ENCODE data around the gene ADGRG3.
A peak's percentile ranks its signal among the peaks of the same experiment; 100 is the strongest.

The ADGRG3 gene

DNA sequence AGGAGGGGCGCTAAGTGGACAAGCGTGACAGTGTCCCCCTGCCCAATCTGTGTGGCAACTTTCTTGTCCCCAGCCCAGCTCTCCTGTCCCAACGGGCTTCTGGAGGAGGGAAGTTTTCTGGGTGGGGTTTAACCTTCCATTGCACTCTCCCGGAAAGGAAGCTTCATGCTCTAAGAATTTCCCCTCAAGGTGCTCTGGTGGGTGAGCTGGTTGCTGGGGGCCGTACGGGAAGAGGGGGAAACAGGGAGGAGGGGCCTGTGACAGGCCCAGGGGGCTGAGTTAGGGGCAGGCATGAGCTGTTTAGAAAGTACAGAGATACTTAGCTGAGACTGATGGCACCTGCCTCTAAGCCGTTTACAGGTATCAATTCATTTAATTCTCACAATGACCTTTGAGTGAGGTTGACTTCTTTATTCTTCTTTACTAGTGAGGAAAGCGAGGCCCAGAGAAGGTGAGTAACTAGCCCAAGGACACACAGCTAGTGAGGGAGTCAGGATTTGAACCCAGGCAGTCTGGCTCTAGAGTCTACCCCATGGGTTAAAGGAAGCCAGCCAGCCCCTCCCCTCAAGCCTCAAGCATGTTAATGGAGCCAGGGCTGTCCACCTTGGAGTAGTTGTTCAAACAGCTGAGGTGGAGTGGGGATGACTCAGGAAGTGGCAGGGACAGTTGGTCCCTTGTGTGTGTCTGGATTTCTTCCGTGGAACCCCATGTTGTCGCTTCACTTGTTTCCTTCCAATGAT is 20.8 kb upstream of the ADGRG3 start:
- H3K36me3 Mint-ChIP-seq (ENCODE audit: low read depth) = no peaks in the 10 kb centered on the region
- no peak overlapping the region for H3K4me3 Mint-ChIP-seq
- peak overlapping the region in 1 of 3 experiments; percentile 31 for H3K27ac Mint-ChIP-seq
- H3K9me3 Mint-ChIP-seq = no peaks in the 10 kb centered on the region
- TF ChIP-seq, protein P1, sequence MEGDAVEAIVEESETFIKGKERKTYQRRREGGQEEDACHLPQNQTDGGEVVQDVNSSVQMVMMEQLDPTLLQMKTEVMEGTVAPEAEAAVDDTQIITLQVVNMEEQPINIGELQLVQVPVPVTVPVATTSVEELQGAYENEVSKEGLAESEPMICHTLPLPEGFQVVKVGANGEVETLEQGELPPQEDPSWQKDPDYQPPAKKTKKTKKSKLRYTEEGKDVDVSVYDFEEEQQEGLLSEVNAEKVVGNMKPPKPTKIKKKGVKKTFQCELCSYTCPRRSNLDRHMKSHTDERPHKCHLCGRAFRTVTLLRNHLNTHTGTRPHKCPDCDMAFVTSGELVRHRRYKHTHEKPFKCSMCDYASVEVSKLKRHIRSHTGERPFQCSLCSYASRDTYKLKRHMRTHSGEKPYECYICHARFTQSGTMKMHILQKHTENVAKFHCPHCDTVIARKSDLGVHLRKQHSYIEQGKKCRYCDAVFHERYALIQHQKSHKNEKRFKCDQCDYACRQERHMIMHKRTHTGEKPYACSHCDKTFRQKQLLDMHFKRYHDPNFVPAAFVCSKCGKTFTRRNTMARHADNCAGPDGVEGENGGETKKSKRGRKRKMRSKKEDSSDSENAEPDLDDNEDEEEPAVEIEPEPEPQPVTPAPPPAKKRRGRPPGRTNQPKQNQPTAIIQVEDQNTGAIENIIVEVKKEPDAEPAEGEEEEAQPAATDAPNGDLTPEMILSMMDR (IDR thresholded peaks at IDR 0.05; ENCODE audit: unreplicated experiment in 3 of 3) = no peak
- peaks cover 8% of the 10 kb centered on the region for H3K27me3 Mint-ChIP-seq (ENCODE audit: low read depth)
- H3K4me1 Mint-ChIP-seq = peaks cover 5% of the 10 kb centered on the region

DNA sequence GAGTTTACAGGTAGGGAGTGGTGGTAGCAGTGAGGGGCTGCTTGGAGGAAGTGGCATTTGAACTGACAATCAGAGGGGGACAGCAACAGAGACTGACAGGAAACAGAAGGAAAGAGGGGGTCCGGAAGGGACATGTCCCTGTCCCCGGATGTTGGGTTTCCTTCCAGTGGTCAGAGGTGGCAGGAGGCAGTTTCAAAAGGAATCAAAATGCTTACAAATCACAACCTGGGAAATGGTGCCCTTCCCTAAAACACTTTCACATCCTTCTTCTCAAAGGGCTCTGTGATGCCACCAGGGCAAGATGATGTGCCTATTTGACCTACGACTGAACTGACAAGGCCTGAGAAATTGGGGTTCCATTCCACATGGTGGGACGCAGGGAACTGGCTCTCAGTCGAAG is 20.0 kb upstream of the ADGRG3 start:
- no peak overlapping the region for H3K4me3 Mint-ChIP-seq
- peaks cover 8% of the 10 kb centered on the region for H3K27me3 Mint-ChIP-seq (ENCODE audit: low read depth)
- no peaks in the 10 kb centered on the region for H3K9me3 Mint-ChIP-seq
- H3K36me3 Mint-ChIP-seq (ENCODE audit: low read depth) = no peaks in the 10 kb centered on the region
- H3K27ac Mint-ChIP-seq = no peak overlapping the region
- H3K4me1 Mint-ChIP-seq = peaks cover 5% of the 10 kb centered on the region
- TF ChIP-seq, protein P1 (IDR thresholded peaks at IDR 0.05; ENCODE audit: unreplicated experiment in 3 of 3) = no peak

DNA sequence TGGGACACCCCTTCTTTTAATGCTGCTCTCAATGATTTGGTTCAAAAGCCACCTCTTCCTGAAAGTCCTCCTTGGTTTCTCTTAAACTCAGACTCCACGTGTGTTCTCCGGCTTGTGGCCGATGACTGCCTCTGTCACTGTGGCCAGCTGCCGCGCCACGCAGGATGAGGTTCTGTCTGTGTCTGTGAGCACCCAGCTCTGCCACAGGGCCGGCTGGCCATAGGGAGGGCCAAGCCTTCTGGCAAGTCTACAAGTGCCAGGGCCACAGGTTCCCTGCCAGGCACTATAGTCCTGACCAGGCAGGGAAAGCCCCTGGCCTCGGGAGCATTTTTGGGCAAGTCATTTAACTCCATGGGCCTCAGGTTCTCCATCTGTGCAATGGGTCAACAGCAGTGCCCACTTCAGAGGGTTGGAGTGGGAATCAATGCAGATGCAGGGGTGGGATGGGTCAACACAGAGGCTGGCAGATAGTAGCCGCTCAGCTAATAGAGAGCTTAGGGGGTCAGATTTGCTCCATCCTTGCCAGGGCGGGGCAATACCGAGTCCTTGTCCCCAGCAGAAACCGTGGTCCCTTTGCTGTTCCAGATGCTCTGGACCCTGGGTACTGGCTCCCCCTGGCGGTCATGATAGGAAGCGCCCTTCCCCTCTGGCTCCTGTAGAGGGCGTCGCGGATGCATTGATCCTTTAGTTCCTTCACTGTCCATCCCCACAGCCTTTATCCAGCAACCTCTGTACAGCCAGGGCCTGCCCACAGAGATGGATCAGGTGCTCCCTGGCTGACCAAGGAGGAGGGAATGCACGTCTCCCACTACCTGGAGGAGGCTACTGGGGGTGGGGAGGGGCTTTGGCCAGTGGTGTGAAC is 19.3 kb upstream of the ADGRG3 start:
- TF ChIP-seq, protein P1 (IDR thresholded peaks at IDR 0.05; ENCODE audit: unreplicated experiment in 3 of 3) = peak; percentile 99 to 100 (median 100)
- no peak overlapping the region for H3K4me3 Mint-ChIP-seq
- no peaks in the 10 kb centered on the region for H3K9me3 Mint-ChIP-seq
- peak overlapping the region in 1 of 3 experiments; percentile 27 for H3K27ac Mint-ChIP-seq
- H3K4me1 Mint-ChIP-seq = peaks cover 5% of the 10 kb centered on the region
- peaks cover 8% of the 10 kb centered on the region for H3K27me3 Mint-ChIP-seq (ENCODE audit: low read depth)
- H3K36me3 Mint-ChIP-seq (ENCODE audit: low read depth) = no peaks in the 10 kb centered on the region

DNA sequence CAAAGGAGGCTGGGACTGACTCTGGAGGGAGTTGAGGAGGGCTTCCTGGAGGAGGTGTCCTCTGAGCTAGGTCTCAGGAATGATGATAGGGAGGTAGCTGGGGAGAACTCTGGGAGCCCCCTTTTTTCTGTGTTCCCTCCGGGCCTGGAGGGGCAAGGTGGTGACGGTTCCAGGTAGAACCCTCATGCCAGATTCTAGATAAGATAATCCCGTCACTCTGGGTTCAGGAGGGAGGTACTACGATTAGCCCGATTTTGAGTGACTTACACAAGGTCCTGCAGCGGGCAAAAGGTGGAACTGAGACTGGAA is 18.7 kb upstream of the ADGRG3 start:
- Mint-ChIP-seq H3K27ac (peak overlapping the region in 1 of 3 experiments; percentile 27), H3K9me3 (no peaks in the 10 kb centered on the region), H3K4me3 (no peak overlapping the region), H3K4me1 (peaks cover 5% of the 10 kb centered on the region), H3K36me3 (ENCODE audit: low read depth) (no peaks in the 10 kb centered on the region), H3K27me3 (ENCODE audit: low read depth) (peaks cover 8% of the 10 kb centered on the region)
- TF ChIP-seq, protein P1 (IDR thresholded peaks at IDR 0.05; ENCODE audit: unreplicated experiment in 3 of 3) = no peak

DNA sequence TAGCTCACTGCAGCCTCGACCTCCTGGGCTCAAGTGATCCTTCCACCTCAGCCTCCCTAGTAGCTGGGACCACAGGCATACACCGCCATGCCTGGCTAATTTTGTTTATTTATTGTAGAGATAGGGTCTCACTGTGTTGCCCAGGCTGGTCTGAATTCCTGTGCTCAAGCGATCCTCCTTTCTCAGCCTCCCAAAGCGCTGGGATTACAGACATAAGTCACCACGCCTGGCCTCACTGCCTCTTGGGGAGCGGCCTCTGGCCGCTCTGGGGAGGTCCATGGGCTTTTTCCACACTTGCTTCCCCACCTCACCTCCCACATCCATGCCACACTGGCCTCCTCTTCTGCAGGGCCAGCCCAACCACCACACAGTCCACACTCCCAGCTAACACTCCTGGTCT is 18.3 kb upstream of the ADGRG3 start:
- Mint-ChIP-seq H3K36me3 (ENCODE audit: low read depth) (no peaks in the 10 kb centered on the region), H3K27ac (no peak overlapping the region), H3K4me1 (peaks cover 5% of the 10 kb centered on the region), H3K9me3 (no peaks in the 10 kb centered on the region), H3K27me3 (ENCODE audit: low read depth) (peaks cover 8% of the 10 kb centered on the region), H3K4me3 (no peak overlapping the region)
- TF ChIP-seq, protein P1 (IDR thresholded peaks at IDR 0.05; ENCODE audit: unreplicated experiment in 3 of 3) = no peak
